ENCODE data around the gene ETS1.

ETS1 gene

DNA sequence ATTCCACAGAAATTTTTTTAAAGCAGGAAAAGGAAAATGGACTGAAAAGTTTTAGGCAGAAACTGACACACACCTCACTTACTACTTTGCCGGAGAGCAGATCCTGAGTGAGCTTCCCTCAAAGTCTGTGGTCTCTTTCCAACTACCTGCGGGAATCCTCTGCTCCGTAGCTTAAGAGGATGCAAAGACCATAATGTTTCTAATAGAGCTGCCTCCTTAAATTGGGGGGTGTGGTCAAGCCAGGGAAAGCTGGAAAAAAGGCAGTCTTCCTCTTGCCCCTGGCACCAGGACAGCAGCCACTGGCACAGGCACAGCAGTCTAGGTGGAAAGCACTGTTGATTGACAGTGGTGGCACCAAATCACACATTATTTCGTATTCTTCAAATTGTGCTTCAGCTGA, at the start of gene ETS1:
ETS1 (minus strand) TSS at position 144 of the 400 bp plus-strand sequence. CDS start 14,428 bp downstream, outside the sequence.
- DNase-seq (ENCODE audit: low read depth), result no peak

- no peak for DNase-seq (ENCODE audit: low read depth)
Observed at GRCh38 chr11:128634395-128634794, 47.0 kb upstream of the ETS1 start.

GRCh38 chr11:128633384-128633965, 46.1 kb upstream of the ETS1 start:
- no peak for DNase-seq (ENCODE audit: low read depth)

GRCh38 chr11:128632141-128632791, 44.9 kb upstream of the ETS1 start:
- peak; percentile 40 for DNase-seq (ENCODE audit: low read depth)

GRCh38 chr11:128630367-128631230, 43.2 kb upstream of the ETS1 start:
- DNase-seq (ENCODE audit: low read depth), result peak; percentile 88

DNA sequence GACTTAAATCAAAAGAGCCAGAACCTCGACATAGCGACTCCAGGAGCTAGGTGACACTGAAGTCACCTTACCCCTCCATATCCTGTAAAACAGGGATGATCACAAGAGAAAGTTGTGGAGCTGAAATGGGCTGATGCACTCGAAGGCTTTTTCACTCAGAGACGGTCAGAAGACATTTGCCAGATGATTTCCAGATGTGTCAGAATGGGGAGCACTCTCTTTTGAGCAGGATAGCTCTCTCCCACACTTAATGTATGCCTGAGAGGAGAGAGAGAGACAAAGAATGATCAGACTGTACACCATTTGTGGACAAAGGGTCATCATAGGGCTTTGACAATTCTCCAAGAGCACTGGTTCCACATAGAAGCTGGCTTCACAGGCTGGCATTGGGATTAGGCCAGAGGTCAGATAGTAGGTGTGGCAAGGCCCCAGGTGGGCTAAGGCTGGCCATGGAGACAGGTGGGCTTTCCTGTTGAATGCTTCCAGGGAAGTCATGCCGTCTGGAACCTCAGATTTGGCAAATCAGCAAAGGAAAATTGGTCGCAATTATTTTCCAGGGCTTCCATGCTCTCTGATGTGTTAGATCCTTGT, 42.3 kb upstream of the ETS1 start:
- no peak for DNase-seq (ENCODE audit: low read depth)

- DNase-seq (ENCODE audit: low read depth), result no peak
Observed at GRCh38 chr11:128628686-128629085, 41.3 kb upstream of the ETS1 start.

DNA sequence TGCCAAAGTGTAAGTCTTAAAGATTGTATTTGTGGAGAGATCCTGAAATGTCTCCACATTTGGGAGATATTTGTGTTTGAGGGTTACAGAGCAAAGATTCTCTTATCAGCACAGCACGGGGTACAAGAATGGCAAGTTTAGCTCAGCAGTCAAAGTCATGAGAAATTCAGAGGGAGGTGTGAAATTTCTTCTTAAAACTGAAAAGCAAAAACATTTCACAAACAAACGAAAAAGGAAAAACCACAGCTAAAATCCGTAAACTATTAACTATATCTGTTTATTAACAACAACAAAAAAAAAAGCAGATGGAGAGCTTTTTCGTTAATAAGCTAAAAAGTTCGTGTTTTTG, 40.9 kb upstream of the ETS1 start:
- DNase-seq (ENCODE audit: low read depth), result no peak

DNA sequence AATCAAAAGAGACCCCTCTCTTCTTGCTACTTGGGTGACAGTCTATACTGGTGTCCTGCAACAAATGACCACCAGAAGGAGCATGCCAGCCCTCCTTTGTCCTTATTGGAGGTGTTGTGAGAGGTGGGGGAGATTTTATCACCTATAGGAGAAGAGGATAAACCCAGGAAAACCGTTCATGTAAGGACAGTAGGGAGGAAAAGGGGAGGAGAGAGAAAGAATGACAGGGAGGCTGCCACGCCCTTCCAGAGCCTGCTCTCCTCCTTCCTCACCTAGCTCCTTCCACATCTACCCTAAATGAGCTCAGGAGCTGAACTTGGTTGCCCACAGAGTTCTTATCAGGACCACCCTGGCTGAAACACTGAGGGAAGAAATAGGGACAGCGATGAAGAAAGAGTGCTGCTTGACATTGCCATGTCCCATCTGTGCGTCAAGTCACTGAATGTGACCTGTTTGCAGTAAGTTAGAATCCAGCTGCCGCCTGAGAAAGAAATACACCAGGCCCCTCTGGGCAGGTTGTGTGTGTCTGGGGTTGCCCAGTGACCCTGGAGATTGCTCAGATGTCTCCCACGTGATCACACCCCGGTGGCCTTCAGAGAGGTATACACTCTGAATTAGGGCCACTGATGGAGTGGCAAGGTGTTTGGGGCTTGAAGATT, 40.4 kb upstream of the ETS1 start:
- DNase-seq (ENCODE audit: low read depth), result no peak

DNA sequence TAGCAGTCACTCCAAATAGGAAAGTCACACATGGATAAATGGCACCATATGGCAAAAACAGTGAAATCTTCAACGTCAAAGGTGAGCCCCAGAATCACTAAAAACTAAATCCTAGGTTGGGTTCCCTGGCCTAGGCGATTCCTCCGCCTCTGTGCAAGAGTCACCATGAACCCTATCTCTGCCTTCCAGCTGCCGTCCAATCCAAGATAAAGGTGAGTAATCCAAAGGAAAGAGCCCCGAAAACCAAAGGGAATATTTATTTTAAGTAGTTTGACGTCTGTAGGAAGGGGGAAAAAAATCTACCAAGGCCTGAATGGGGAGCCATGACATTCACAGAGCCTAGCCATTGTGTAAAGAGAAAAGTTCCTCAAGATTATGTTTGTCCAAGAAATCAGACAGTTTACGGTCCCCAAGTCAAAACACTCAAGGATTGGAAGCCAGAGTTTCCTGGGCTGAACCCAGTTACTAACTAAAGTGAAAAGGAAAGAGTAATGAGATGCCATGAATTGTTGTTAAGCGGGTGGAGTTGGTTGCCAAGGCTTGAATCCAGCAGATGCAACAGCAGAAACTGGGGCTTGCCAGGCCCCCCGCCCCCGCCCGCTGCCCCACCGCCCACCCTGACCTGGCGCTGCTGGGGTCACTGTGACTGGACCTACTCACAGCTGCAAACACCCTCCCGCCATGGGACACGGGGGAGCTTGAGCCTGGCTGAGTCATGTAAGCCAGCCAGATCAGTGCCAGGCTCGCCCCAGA, 39.7 kb upstream of the ETS1 start:
- DNase-seq (ENCODE audit: low read depth), result no peak

GRCh38 chr11:128625746-128626145, 38.4 kb upstream of the ETS1 start:
- no peak for DNase-seq (ENCODE audit: low read depth)

- DNase-seq (ENCODE audit: low read depth), result no peak
Observed at GRCh38 chr11:128625326-128625725, 38.0 kb upstream of the ETS1 start.

GRCh38 chr11:128624269-128625175, 37.2 kb upstream of the ETS1 start:
- peak; percentile 44 for DNase-seq (ENCODE audit: low read depth)

DNA sequence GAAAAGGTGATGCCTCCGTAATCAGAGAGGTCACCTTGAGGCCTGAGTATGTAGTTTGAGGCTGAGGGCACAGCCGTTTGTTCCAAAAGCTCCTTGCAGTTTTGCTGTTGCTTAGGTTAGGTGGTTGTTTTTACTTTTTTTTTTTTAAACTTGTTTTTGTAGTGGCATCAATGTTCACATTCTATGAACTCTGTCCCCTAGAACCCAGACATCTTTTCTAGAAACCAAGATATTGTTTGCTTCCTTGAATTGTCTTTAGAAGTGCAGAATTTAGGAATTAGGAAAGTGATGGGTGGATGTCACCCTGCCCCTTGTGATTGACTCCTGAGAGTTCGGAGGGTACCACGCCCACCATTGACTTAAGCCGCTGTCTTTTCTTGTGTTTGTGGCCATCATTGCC, 35.7 kb upstream of the ETS1 start:
- DNase-seq (ENCODE audit: low read depth), result no peak

GRCh38 chr11:128621601-128622501, 34.5 kb upstream of the ETS1 start:
- no peak for DNase-seq (ENCODE audit: low read depth)

DNA sequence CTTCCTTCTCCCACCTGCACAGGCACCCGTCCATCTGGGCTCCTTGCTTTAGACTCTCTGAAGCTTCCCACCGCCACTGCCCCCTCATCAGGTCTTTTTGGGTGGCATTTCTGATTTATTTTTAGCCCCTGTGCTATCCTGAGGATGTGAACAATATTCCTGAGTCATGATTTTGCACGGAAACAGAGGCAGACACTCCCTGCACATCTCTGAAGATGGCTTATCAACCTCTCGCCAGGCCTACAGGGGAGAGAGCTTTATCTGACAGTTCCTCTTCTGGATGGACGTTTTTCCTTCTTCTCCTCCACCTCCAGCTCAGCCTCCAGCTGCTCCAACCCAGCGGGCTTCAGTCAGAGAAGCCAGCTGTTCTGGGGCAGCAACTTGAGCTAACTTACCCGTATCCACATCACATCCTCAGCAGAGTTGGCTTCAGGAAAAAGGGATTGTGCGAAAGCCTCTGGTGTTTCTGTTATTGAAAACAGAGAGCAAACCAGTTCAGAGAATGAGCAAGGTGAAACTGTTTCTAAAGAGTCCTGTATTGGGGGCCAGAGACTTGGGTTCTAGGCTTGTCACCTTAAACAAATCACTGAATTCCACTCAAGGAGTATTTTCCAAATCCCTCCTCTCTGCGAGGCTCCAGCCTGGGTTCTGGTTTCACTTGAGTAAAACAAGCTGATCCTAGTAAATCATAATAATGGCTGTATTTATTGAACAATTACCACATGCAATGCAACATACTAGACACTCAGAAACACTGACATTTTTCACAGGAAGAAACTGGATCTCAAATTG, 33.1 kb upstream of the ETS1 start:
- DNase-seq (ENCODE audit: low read depth), result no peak

DNA sequence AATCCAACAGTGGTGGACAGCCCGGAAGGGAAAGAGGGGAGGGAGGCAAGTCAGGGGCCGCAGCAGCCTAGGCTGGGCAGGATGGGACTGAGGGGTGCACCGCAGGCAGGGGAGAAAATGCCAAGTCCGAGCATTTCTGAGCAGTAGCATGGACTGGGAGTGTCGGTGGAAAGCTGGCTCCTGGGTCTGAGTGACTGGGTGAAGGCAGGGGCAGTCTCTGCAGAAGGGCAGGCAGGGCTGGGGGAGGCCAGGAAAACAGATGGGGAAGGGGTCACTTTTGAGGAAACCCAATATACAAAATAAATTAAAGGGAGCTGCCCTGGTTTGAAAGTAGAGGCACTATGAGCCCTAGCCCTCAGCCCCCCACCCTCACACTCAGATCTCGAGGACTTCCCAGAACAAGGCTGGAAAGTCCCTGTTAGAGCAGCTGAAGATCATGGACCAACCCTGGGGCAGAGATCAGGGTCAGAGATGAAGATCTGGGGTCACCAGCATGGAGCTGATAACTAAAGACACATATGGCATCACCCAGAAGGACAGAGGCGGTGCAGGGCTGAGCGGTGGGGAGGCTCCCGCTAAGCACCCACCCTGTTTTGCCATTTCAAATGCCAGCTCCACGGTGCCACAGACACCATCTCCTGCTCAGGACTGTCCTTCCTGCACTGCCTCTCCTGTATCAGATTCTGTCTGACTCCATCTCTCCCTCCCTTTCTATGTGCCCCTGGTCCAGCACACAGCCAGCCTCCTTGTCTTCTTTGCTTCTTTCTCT, 32.4 kb upstream of the ETS1 start:
- DNase-seq (ENCODE audit: low read depth), result no peak

GRCh38 chr11:128619007-128619406, 31.6 kb upstream of the ETS1 start:
- DNase-seq (ENCODE audit: low read depth), result no peak

All from activated T-cell treated with anti-CD3 and anti-CD28 coated beads for 24 hours (primary cell).